ENCODE results near the gene PDE3A.
"Not testable (repeated sequence)": the region's sequence is repeated elsewhere in the genome, so short reads cannot be mapped to it uniquely, and the experiment has no call there.

Gene PDE3A

DNA sequence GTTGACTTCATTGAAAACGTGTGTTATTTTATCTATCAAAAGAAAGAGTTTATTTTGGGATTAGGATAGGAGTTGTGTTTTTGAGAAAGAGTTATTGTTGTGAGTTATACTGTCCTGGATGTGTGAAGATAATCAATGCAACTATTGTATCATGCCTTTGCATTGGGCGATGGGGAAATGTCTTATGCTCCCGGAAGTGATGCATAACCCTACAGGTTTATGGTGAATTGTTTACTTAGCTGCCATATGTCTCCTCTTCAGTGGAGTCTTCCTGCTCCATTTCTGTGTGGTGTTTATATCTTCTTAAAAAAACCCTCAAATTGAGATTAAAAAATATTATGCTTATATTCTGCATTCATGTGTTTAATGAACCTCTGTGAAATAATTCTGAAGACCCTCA, 6.5 kb downstream of the PDE3A start:
- no peak for DNase-seq (ENCODE audit: low read depth in 3 of 3)

DNA sequence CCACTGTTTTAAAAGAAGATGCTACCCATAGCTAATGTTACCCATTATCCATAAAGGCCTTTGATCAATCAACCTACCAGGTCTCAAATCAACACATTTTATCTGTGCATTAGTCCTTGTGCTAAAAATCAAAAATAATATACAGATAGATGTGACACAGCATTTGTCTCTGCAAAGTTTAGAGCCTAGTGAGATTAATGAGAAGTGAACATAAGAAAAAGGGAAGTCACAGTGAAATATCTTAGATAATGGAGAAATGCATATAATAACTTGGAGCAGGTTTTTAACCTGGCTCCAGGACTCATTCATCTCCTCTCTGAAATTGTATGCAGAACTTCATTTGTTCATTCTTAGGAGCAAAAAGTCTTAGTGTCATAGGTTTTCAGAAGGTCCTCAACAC, 7.2 kb downstream of the PDE3A start:
- DNase-seq (ENCODE audit: low read depth in 3 of 3): no peak

DNA sequence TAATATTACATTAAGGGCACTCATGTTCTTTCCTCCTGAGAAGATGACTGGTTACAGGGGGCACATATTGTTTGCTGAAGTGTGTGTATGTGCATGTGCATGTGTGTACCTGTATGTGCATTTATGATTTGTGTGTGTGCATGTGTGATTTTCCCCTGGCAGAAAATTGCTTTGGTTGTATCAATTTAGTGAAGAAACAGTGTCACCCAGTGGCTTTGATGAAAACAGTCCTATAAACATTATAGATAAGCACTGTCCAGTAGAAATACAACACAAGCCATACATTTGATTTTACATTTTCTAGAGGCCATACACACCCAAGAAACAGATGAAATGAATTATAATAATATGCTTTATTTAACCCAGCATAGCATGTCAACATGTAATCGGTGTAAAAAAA, 8.6 kb downstream of the PDE3A start:
- DNase-seq (ENCODE audit: low read depth in 3 of 3): no peak

DNA sequence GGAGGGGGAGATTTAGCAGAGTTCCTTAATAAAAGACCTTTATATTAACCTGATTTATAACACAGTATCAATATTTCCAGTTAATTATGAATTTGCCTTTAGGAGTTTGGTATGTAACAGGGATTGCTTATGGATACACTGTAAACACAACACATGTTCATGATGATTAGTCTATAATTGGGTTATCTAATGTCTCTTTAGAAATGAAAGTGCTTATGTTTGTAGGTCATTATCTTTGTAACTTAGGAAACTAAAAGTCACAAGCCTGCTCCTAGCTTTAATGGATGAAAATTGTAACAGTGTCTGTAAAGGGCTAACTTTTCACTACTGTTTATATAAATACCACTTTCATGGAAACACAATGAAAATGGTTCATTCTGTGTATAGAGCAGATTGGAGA, 9.4 kb downstream of the PDE3A start:
- no peak for DNase-seq (ENCODE audit: low read depth in 3 of 3)

GRCh38 chr12:20382117-20382516, 13.8 kb downstream of the PDE3A start:
- no peak for DNase-seq (ENCODE audit: low read depth in 3 of 3)

- DNase-seq (ENCODE audit: low read depth in 3 of 3): no peak
Measured at GRCh38 chr12:20383612-20384011, 15.3 kb downstream of the PDE3A start.

DNA sequence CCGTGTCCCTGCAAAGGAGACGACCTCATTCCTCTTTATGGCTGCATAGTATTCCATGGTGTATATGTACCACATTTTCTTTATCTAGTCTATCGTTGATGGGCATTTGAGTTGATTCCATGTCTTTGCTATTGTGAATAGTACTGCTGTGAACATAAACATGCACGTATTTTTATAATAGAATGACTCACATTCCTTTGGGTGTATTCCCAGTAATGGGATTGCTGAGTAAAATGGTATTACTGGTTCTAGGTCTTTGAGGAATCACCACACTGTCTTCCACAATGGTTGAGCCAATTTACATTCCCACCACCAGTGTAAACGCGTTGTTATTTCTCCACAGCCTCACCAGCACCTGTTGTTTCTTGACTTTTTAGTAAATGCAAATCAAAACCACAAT, 16.5 kb downstream of the PDE3A start:
- DNase-seq (ENCODE audit: low read depth in 3 of 3): not testable (repeated sequence)

- no peak for DNase-seq (ENCODE audit: low read depth in 3 of 3)
Measured at GRCh38 chr12:20390846-20391245, 22.5 kb downstream of the PDE3A start.

DNA sequence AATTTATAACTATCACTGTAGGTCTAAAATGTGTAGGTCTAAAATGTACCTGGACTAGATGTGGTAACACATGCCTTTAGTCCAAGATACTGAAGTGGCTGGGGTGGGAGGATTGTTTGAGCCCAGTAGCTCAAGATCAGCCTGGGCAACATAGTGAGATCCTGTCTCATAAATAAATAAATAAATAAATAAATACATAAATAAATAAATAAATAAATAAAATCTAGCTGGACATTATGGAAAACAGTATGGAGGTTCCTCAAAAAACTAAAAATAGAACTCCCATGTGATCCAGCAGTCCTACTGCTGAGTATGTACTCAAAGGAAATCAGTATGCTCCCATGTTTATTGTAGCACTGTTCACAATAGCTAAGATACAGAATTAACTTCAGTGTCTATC, 24.0 kb downstream of the PDE3A start:
- no peak for DNase-seq (ENCODE audit: low read depth in 3 of 3)

GRCh38 chr12:20393707-20394106, 25.4 kb downstream of the PDE3A start:
- no peak for DNase-seq (ENCODE audit: low read depth in 3 of 3)

- DNase-seq (ENCODE audit: low read depth in 3 of 3): no peak
Measured at GRCh38 chr12:20395791-20396550, 27.6 kb downstream of the PDE3A start.

DNA sequence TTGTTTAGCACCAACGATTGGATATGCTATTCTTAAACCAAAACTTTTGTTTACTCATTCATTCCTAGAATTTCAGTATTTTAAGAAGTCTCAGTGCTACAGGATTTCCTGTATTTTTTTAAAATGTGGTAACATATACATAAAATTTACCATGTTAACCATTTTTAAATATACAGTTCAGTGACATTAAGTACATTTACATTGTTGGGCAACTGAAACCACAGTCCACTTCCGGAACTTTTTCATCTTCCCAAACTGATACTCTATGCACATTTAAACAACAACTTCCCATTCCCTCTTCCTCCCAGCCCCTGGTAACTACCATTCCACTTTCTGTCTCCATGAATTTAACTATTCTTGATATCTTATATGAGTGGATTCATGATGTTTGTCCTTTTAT, 30.3 kb downstream of the PDE3A start:
- DNase-seq (ENCODE audit: low read depth in 3 of 3): no peak

DNA sequence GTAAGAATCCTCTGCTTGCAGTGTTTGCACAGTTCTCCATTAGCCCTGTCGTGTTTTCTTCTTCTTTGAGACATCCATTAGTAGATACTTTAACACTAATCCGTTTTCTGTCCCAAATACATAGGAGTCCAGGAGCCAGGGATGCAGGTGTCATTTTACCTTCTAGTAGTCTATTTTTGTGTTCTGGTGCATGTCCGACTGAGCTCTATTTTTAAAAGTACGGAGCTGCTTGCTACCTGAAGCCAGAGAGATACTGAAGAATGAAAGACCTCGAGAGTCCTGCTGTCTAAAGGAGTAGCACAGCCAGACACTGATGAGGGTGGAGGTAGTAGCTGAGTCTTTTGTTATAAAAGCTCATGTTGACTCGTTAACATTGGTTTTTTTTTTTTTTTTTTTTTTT, 31.7 kb downstream of the PDE3A start:
- DNase-seq (ENCODE audit: low read depth in 3 of 3): no peak

DNA sequence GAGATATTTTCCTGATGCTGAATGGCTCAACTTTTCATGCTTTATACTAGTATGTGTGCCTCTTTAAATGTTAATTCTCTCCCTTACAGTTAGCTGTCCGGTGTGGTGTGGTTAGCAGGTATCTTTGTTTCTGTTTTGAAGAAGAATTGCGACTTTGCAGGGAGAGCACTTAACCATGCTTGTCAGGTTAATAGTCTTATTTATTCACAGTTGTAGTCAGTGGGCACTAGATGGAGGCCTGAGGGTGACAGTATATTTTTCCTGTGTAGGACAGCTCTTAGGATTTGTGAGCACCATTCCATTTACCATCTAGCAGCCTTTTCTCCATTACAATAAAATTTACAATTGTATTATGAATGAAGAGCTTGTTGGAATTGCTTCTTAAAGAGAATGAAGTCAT, 34.9 kb downstream of the PDE3A start:
- DNase-seq (ENCODE audit: low read depth in 3 of 3): no peak

DNA sequence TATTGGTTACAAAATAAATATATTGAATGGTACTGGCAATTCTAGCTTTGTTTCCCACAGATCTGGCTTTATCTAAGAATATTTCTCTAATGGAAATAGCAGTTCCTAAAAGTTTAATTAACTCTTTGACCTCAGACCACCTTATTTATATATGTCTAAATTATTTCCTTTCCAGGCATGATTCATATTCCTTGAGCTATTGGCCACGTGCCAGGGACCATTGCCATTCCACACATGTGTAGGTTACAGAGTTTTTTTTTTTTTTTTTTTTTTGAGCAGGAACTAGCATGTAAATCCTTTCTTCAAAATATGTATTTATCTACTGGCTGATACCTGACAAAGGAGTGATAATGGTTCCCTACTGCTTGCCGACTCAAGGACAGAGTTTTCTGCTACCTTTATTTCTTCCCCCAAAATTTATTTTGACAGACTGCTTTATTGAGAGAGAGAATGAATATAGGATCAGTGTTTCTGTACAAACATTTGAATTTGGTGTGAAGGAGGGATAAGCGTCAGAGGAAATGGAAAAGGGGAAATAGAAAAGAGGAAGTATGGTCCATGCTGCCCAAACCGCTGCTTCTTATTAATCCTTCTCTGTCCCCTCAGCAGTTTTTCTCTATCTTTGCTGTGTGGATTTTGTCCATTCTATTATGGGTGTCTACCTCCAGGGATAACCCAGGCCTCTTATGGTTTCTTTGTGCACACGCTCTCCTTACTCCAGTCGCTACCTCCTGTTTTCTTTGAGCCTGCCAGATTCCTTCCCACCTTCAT, 36.4 kb downstream of the PDE3A start:
- DNase-seq (ENCODE audit: low read depth in 3 of 3): no peak

- no peak for DNase-seq (ENCODE audit: low read depth in 3 of 3)
Measured at GRCh38 chr12:20409607-20410377, 41.5 kb downstream of the PDE3A start.

DNA sequence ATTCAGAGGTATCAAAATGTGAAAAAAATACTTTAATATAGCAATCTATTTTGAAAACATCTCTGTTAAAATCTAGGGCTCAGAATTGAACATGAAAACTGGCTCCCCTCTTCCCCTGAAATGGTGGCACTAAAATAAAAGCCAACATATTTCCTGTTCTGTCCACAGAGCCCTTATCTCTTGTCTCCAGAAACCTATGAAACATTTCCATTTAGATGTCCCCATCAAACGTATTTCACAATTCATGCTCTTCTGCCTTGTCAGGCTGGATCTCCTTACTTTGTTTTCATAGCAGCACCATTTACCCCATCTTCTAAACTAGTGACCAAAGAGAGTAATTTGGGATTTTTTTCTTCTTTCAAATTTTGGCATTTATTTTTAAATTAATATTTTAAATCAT, 42.4 kb downstream of the PDE3A start:
- no peak for DNase-seq (ENCODE audit: low read depth in 3 of 3)

GRCh38 chr12:20411345-20411744, 43.0 kb downstream of the PDE3A start:
- no peak for DNase-seq (ENCODE audit: low read depth in 3 of 3)

GRCh38 chr12:20415028-20415427, 46.7 kb downstream of the PDE3A start:
- DNase-seq (ENCODE audit: low read depth in 3 of 3): no peak

DNA sequence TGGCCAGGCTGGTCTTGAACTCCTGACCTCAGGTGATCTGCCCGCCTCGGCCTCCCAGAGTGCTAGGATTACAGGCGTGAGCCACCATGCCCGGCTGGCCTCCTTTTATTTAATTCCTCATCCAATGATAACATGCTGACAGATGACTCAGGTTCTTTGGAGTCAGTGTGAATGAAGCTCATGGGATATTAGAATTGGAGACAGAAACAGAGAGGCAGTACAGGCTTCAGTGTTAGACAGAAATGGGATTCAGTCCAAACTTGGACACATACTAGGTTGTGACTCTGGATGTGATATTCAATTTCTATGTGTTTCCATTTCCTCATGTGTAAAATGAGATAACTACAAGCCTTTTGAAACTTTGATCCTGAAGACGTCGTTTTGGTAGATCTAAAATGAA, 47.3 kb downstream of the PDE3A start:
- no peak for DNase-seq (ENCODE audit: low read depth in 3 of 3)

- no peak for DNase-seq (ENCODE audit: low read depth in 3 of 3)
Measured at GRCh38 chr12:20420557-20420956, 52.2 kb downstream of the PDE3A start.

DNA sequence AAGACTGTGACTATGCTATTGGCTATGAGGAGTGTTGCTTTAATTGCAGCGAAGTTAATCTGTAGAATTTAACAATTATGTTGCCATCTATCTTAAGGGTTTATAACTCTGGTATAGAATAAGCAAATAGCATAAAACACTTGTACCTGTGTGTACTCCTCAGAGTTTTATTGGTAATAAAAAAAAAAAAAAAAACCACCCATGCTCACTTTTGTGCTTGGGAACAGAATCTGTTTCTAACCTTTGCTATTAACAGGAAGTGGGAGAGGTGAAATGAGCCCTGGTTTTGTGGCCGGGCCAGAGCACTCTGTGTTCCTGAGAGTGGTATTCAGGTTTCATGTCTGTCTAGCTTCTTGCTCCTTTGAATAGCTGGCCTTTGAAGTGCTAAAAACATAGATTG, 53.1 kb downstream of the PDE3A start:
- DNase-seq (ENCODE audit: low read depth in 3 of 3): no peak

GRCh38 chr12:20423557-20423956, 55.2 kb downstream of the PDE3A start:
- no peak for DNase-seq (ENCODE audit: low read depth in 3 of 3)

Measured in stimulated activated CD4-positive, alpha-beta T cell treated with anti-CD3 and anti-CD28 coated beads, TNF-alpha, amount 100 ng/mL, for 24 hours (primary cell).